ENCODE results near the gene SPATA31E1.

- TF ChIP-seq CTCF (IDR thresholded peaks at IDR 0.05) (no peak), POLR2A (IDR thresholded peaks at IDR 0.05) (no peak)
Observed at GRCh38 chr9:87889065-87889881, 6.6 kb downstream of the SPATA31E1 start.

All from adrenal gland (tissue), 5 donors.